Breast epithelium (tissue), 4 donors: ENCODE measurements around the gene MYOM3. TPM values are rescaled to one million over a fixed set of nuclear protein-coding genes. Genes with fewer than 3 reads are reported as not detected.

Source experiments
- DNase-seq, 2 donors: peaks; one replicate each; pipeline ENCODE4 v3.0.0-alpha.2; 2019; ENCODE audit warnings: low spot score in 2 of 2
- H3K27ac ChIP-seq, 2 donors: fragments of 200-600 bp; sonication (generic) in 1 of 2; one replicate each; pipeline ENCODE4 v1.5.1; 2016 to 2019; ENCODE audit warnings: mild to moderate bottlenecking in 1 of 2
- H3K27me3 ChIP-seq, 2 donors: fragments of 200-600 bp; sonication (generic) in 1 of 2; one replicate each; pipeline versions ENCODE4 v1.5.1 to v1.6.0; 2017 to 2019; ENCODE audit warnings: control low read depth in 1 of 2, mild to moderate bottlenecking in 1 of 2
- H3K36me3 ChIP-seq: fragments of 200-600 bp; one replicate; pipeline ENCODE4 v1.5.1; 2019
- H3K4me1 ChIP-seq, 2 donors: fragments of 200-600 bp; sonication (generic); one replicate each; pipeline ENCODE4 v1.5.1; 2016 to 2019; ENCODE audit warnings: control low read depth in 1 of 2
- H3K4me3 ChIP-seq, 3 donors: fragments of 200-600 bp; sonication (generic); 1 replicate in 2 of 3; 2 replicates in 1 of 3; pipeline ENCODE4 v1.5.1; 2016 to 2019; ENCODE audit warnings: mild to moderate bottlenecking in 3 of 3, moderate library complexity in 2 of 3
- H3K9me3 ChIP-seq, 2 donors: fragments of 200-600 bp; sonication (generic) in 1 of 2; one replicate each; pipeline ENCODE4 v1.5.1; 2016 to 2019; ENCODE audit warnings: control low read depth in 1 of 2
- POLR2A ChIP-seq: fragments of 450-650 bp; IDR thresholded peaks from one replicate; pipeline ENCODE4 v1.6.1; 2016; ENCODE audit warnings: antibody characterized with exemption, mild to moderate bottlenecking, moderate library complexity
- POLR2AphosphoS5 ChIP-seq, 3 donors: sonication (generic); formaldehyde crosslinking; IDR thresholded peaks; one replicate each; pipeline ENCODE4 v1.6.1; 2017; ENCODE audit warnings: antibody characterized with exemption in 3 of 3
- intact Hi-C: fragments of 100-400 bp; cut with DNase I; formaldehyde crosslinking; loops from one replicate; pipeline ENCODE4 v1.15.1; 2023; ENCODE audit warnings: low total_unique reads
- total RNA-seq, 3 donors: library from RNA; depleted of rRNA; stranded (reverse); fragments of >200 nt; gene quantifications; one replicate each; pipeline ENCODE4 v1.1.0, GENCODE V29; 2016
- TF ChIP-seq, protein P1 (sequence below), 3 donors: fragments of 450-650 bp; IDR thresholded peaks; one replicate each; pipeline ENCODE4 v1.5.1; 2016 to 2017; ENCODE audit warnings: antibody characterized with exemption in 3 of 3, mild to moderate bottlenecking in 3 of 3, moderate library complexity in 3 of 3

The MYOM3 gene
- total RNA-seq, 3 donors from 2014 or later, result 0.32 to 0.98 (median 0.59) TPM

- H3K9me3 ChIP-seq, result no peaks in the 10 kb centered on the region
- TF ChIP-seq, protein P1, sequence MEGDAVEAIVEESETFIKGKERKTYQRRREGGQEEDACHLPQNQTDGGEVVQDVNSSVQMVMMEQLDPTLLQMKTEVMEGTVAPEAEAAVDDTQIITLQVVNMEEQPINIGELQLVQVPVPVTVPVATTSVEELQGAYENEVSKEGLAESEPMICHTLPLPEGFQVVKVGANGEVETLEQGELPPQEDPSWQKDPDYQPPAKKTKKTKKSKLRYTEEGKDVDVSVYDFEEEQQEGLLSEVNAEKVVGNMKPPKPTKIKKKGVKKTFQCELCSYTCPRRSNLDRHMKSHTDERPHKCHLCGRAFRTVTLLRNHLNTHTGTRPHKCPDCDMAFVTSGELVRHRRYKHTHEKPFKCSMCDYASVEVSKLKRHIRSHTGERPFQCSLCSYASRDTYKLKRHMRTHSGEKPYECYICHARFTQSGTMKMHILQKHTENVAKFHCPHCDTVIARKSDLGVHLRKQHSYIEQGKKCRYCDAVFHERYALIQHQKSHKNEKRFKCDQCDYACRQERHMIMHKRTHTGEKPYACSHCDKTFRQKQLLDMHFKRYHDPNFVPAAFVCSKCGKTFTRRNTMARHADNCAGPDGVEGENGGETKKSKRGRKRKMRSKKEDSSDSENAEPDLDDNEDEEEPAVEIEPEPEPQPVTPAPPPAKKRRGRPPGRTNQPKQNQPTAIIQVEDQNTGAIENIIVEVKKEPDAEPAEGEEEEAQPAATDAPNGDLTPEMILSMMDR (IDR thresholded peaks at IDR 0.05), result no peak
- TF ChIP-seq POLR2A, result no peak
- TF ChIP-seq POLR2AphosphoS5 (IDR thresholded peaks at IDR 0.05), result no peak
- no peaks in the 10 kb centered on the region for H3K27me3 ChIP-seq
- no peak overlapping the region for H3K4me3 ChIP-seq
- H3K27ac ChIP-seq, result no peak overlapping the region
- H3K36me3 ChIP-seq, result no peaks in the 10 kb centered on the region
- no peak for DNase-seq
- H3K4me1 ChIP-seq, result no peaks in the 10 kb centered on the region
- intact Hi-C loops, result no loop called here
Measured at GRCh38 chr1:24117132-24117531, 5.2 kb upstream of the MYOM3 start.

GRCh38 chr1:24114753-24115152 lies 2.8 kb upstream of the MYOM3 start:
- Histone ChIP-seq H3K9me3 (no peaks in the 10 kb centered on the region), H3K27me3 (no peaks in the 10 kb centered on the region), H3K36me3 (no peaks in the 10 kb centered on the region), H3K4me1 (peaks cover 0 to 4% of the 10 kb centered on the region in 2 donors), H3K4me3 (no peak overlapping the region), H3K27ac (no peak overlapping the region)
- intact Hi-C loops, result no loop called here
- DNase-seq, result no peak
- TF ChIP-seq POLR2A (no peak), POLR2AphosphoS5 (IDR thresholded peaks at IDR 0.05) (no peak)
- TF ChIP-seq, protein P1 (IDR thresholded peaks at IDR 0.05), result no peak

DNA sequence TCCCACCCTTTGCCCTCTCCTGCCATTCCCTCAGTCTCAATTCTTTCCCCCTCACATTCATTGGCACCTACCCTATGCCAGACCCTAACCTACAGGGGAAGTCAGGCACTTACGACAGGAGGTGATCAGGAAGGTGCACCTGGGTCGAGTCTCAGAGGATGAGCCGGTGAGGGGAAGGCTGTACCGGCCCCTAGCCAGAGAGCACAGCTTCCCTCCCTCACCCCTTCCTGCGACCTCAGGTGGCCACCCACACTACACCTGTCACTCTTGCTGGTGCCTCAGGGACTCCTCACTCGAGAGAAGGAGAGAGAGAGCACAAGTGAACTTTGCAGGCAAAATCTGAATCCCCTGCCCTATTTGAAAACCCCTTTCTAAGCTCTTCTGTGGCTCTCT lies 1.7 kb upstream of the MYOM3 start:
- peaks cover 0 to 4% of the 10 kb centered on the region in 2 donors for H3K4me1 ChIP-seq
- no peaks in the 10 kb centered on the region for H3K9me3 ChIP-seq
- TF ChIP-seq, protein P1 (IDR thresholded peaks at IDR 0.05), result no peak
- TF ChIP-seq POLR2AphosphoS5 (IDR thresholded peaks at IDR 0.05) (no peak), POLR2A (no peak)
- DNase-seq, result no peak
- no peaks in the 10 kb centered on the region for H3K27me3 ChIP-seq
- H3K27ac ChIP-seq, result no peak overlapping the region
- no peaks in the 10 kb centered on the region for H3K36me3 ChIP-seq
- intact Hi-C loops, result no loop called here
- no peak overlapping the region for H3K4me3 ChIP-seq

- intact Hi-C loops, result no loop called here
- H3K27me3 ChIP-seq, result no peaks in the 10 kb centered on the region
- H3K27ac ChIP-seq, result peak overlapping the region; percentile 70 to 87
- DNase-seq, result peak in 1 of 2 donors; percentile 76
- no peaks in the 10 kb centered on the region for H3K36me3 ChIP-seq
- H3K4me1 ChIP-seq, result peaks cover 0 to 4% of the 10 kb centered on the region in 2 donors
- TF ChIP-seq, protein P1 (IDR thresholded peaks at IDR 0.05), result no peak
- TF ChIP-seq POLR2AphosphoS5 (IDR thresholded peaks at IDR 0.05) (no peak), POLR2A (no peak)
- no peaks in the 10 kb centered on the region for H3K9me3 ChIP-seq
- H3K4me3 ChIP-seq, result peak overlapping the region in 2 of 3 donors; percentile 35 to 63
Measured at GRCh38 chr1:24111262-24111995, 506 bp downstream of the MYOM3 start.

DNA sequence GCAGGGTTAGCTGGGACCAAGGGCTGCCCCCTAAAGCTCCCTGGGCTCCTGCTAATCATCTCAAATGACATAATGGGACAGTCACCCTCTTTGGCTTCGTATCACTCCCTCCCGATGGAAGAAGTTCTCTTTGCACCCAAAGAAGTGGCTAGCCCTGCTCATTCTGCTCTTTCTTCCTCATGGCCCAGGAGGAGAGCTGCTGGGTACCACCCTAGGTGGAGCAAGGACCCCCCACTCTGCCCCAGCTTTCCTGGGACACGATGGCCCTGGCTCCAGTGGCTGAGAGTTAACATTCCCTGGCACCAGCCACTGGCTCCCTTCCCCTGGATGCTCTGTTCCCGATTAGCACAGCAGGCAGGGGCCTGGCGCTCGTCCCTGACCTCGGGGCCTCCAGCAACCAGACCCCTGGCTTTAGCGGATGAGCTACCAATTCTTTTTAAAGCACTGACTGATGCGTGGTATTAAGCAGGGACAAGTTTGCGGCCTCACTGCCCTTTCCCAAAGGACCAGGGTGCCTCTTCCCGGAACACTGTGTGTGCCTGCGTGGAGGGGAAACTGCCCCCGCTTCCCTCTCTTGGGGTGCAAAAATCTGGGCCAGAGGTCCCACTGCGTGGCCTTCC lies 1.2 kb downstream of the MYOM3 start:
- Histone ChIP-seq H3K4me3 (peak overlapping the region in 2 of 3 donors; percentile 35 to 63), H3K4me1 (peaks cover 0 to 4% of the 10 kb centered on the region in 2 donors), H3K27me3 (no peaks in the 10 kb centered on the region), H3K9me3 (no peaks in the 10 kb centered on the region), H3K27ac (peak overlapping the region; percentile 70 to 87), H3K36me3 (no peaks in the 10 kb centered on the region)
- TF ChIP-seq, protein P1 (IDR thresholded peaks at IDR 0.05), result no peak
- TF ChIP-seq POLR2A (no peak), POLR2AphosphoS5 (IDR thresholded peaks at IDR 0.05) (no peak)
- DNase-seq, result peak in 1 of 2 donors; percentile 50
- intact Hi-C loops, result no loop called here
